Mesothelial cell of epicardium (in vitro differentiated cells): ENCODE measurements around the gene CAMKMT. TPM values are rescaled to one million over a fixed set of nuclear protein-coding genes. Genes with fewer than 3 reads are reported as not detected.

Experiments used
- DNase-seq, 2 experiments: peaks; one replicate each; pipeline ENCODE4 v3.0.0; 2021; ENCODE audit warnings: low spot score in 2 of 2; ENCODE audit not compliant: unreplicated experiment in 2 of 2
- H3K27ac Mint-ChIP-seq: 2 replicates; pipeline ENCODE4 v1.8.0; 2021; ENCODE audit warnings: mixed read lengths
- H3K27me3 Mint-ChIP-seq: 2 replicates; pipeline ENCODE4 v1.8.0; 2021; ENCODE audit warnings: low read depth, mixed read lengths
- H3K36me3 Mint-ChIP-seq: 2 replicates; pipeline ENCODE4 v1.8.0; 2021; ENCODE audit warnings: mixed read lengths
- H3K4me1 Mint-ChIP-seq: 2 replicates; pipeline ENCODE4 v1.8.0; 2021; ENCODE audit warnings: mixed read lengths
- H3K4me3 Mint-ChIP-seq: 2 replicates; pipeline ENCODE4 v1.8.0; 2021; ENCODE audit warnings: mild to moderate bottlenecking, moderate library complexity, mixed read lengths
- H3K9me3 Mint-ChIP-seq: 2 replicates; pipeline ENCODE4 v1.8.0; 2021; ENCODE audit warnings: mixed read lengths
- CTCF ChIP-seq: fragments of 200-600 bp; sonication (generic); IDR thresholded peaks from one replicate; pipeline ENCODE4 v1.5.0; 2021; ENCODE audit warnings: antibody characterized with exemption; ENCODE audit not compliant: unreplicated experiment
- total RNA-seq: library from RNA; stranded (reverse); gene quantifications from 3 replicates; pipeline ENCODE4 v1.2.1, GENCODE V29; 2021

Gene CAMKMT
- total RNA-seq, 1 donor from 2014 or later, result 8.3 TPM

GRCh38 chr2:44668336-44668735 is 306.6 kb downstream of the CAMKMT start:
- no peak for DNase-seq
- H3K9me3 Mint-ChIP-seq, result no peaks in the 10 kb centered on the region
- no peak overlapping the region for H3K27ac Mint-ChIP-seq
- no peak overlapping the region for H3K4me3 Mint-ChIP-seq
- no peaks in the 10 kb centered on the region for H3K36me3 Mint-ChIP-seq
- peaks cover 6% of the 10 kb centered on the region for H3K4me1 Mint-ChIP-seq
- peaks cover 39% of the 10 kb centered on the region for H3K27me3 Mint-ChIP-seq
- TF ChIP-seq CTCF, result no peak

- H3K4me1 Mint-ChIP-seq, result no peaks in the 10 kb centered on the region
- H3K9me3 Mint-ChIP-seq, result no peaks in the 10 kb centered on the region
- H3K27me3 Mint-ChIP-seq, result peaks cover 27% of the 10 kb centered on the region
- H3K4me3 Mint-ChIP-seq, result no peak overlapping the region
- no peak for TF ChIP-seq CTCF
- no peaks in the 10 kb centered on the region for H3K36me3 Mint-ChIP-seq
- no peak for DNase-seq
- H3K27ac Mint-ChIP-seq, result no peak overlapping the region
Observed at GRCh38 chr2:44671276-44671675, 309.5 kb downstream of the CAMKMT start.

- H3K4me1 Mint-ChIP-seq, result no peaks in the 10 kb centered on the region
- H3K27ac Mint-ChIP-seq, result no peak overlapping the region
- H3K36me3 Mint-ChIP-seq, result no peaks in the 10 kb centered on the region
- no peak overlapping the region for H3K4me3 Mint-ChIP-seq
- DNase-seq, result no peak
- no peaks in the 10 kb centered on the region for H3K9me3 Mint-ChIP-seq
- TF ChIP-seq CTCF, result no peak
- H3K27me3 Mint-ChIP-seq, result peaks cover 26% of the 10 kb centered on the region
Observed at GRCh38 chr2:44671916-44672315, 310.2 kb downstream of the CAMKMT start.

- Mint-ChIP-seq H3K36me3 (no peaks in the 10 kb centered on the region), H3K9me3 (no peaks in the 10 kb centered on the region), H3K4me1 (no peaks in the 10 kb centered on the region), H3K27ac (no peak overlapping the region), H3K4me3 (no peak overlapping the region), H3K27me3 (peaks cover 21% of the 10 kb centered on the region)
- TF ChIP-seq CTCF, result no peak
- no peak for DNase-seq
Observed at GRCh38 chr2:44672431-44672830, 310.7 kb downstream of the CAMKMT start.

- Mint-ChIP-seq H3K4me3 (no peak overlapping the region), H3K36me3 (no peaks in the 10 kb centered on the region), H3K9me3 (no peaks in the 10 kb centered on the region), H3K4me1 (no peaks in the 10 kb centered on the region), H3K27me3 (peaks cover 19% of the 10 kb centered on the region), H3K27ac (no peak overlapping the region)
- DNase-seq, result no peak
- no peak for TF ChIP-seq CTCF
Observed at GRCh38 chr2:44674473-44675284, 312.9 kb downstream of the CAMKMT start.
